B cell (primary cell): ENCODE data around the gene MBNL1. TPM values are rescaled to one million over a fixed set of nuclear protein-coding genes. Genes with fewer than 3 reads are reported as not detected.

Source experiments
- ATAC-seq: fragments of 200-7000 bp; cut with Tn5 transposase; one replicate; pipeline ENCODE4 v1.10.0; 2021; ENCODE audit warnings: low read depth, mild to moderate bottlenecking, moderate number of reproducible peaks, moderate library complexity
- CTCF ChIA-PET: fragments of 350-600 bp; sonication (Branson Sonifier 250); formaldehyde crosslinking; loops from one replicate; lab custom pipeline; 2021; ENCODE audit warnings: antibody characterized with exemption, inconsistent platforms; lab: Charles Lee
- POLR2A ChIA-PET: fragments of 350-600 bp; sonication (Branson Sonifier 250); formaldehyde crosslinking; loops from one replicate; lab custom pipeline; 2021; ENCODE audit warnings: antibody characterized with exemption; lab: Charles Lee
- DNase-seq: peaks from one replicate; pipeline ENCODE4 v3.0.0; 2013
- H2AFZ ChIP-seq: 2 replicates; pipeline ENCODE4 v1.6.1; 2012; ENCODE audit warnings: mild to moderate bottlenecking, low read depth, low read length; ENCODE audit not compliant: insufficient read depth, poor library complexity, severe bottlenecking
- H3K27ac ChIP-seq, 2 donors: 1 replicate in 1 of 2; 2 replicates in 1 of 2; pipeline ENCODE4 v1.5.1; 2012 to 2013; ENCODE audit warnings: low read length in 2 of 2, mild to moderate bottlenecking in 2 of 2, moderate library complexity in 1 of 2
- H3K27me3 ChIP-seq, 4 experiments: fragments of 200-600 bp in 1 of 4; sonication (generic) in 1 of 4; replicated peaks in 1 of 4; 1 replicate in 2 of 4; 2 replicates in 2 of 4; pipeline versions ENCODE4 v1.6.1 to v1.7.0; 2013 to 2016; ENCODE audit warnings: low read length in 3 of 4, mild to moderate bottlenecking in 2 of 4, mixed read lengths in 1 of 4, moderate library complexity in 1 of 4; ENCODE audit not compliant: insufficient read depth in 4 of 4, control insufficient read depth in 3 of 4; ENCODE audit errors: control extremely low read depth in 1 of 4
- H3K36me3 ChIP-seq, 2 experiments: replicated peaks in 1 of 2; 1 replicate in 1 of 2; 2 replicates in 1 of 2; pipeline versions ENCODE4 v1.6.1 to v1.7.1; 2013; ENCODE audit warnings: low read length in 1 of 2; ENCODE audit not compliant: insufficient read depth in 2 of 2, control insufficient read depth in 1 of 2; ENCODE audit errors: control extremely low read depth in 1 of 2, extremely low read depth in 1 of 2
- H3K4me1 ChIP-seq, 2 donors: fragments of 200-600 bp in 1 of 2; sonication (generic) in 1 of 2; 1 replicate in 1 of 2; 2 replicates in 1 of 2; pipeline versions ENCODE4 v1.5.1 to v1.6.1; 2013 to 2017; ENCODE audit warnings: low read length in 2 of 2; ENCODE audit not compliant: control insufficient read depth in 2 of 2, insufficient read depth in 2 of 2
- H3K4me2 ChIP-seq: replicated peaks from 2 replicates; pipeline ENCODE3; 2012; ENCODE audit warnings: mild to moderate bottlenecking, low read depth, low read length; ENCODE audit not compliant: poor library complexity, severe bottlenecking
- H3K4me3 ChIP-seq, 5 experiments: fragments of 200-600 bp in 1 of 5; sonication (generic) in 1 of 5; 1 replicate in 3 of 5; 2 replicates in 2 of 5; pipeline versions ENCODE4 v1.5.1 to v1.7.0; 2011 to 2016; ENCODE audit warnings: low read length in 4 of 5, mild to moderate bottlenecking in 4 of 5, low read depth in 2 of 5, control low read depth in 1 of 5, moderate library complexity in 1 of 5; ENCODE audit not compliant: insufficient read depth in 1 of 5; ENCODE audit errors: control extremely low read depth in 1 of 5, extremely low read depth in 1 of 5
- H3K79me2 ChIP-seq: fragments of 200-600 bp; sonication (generic); one replicate; pipeline ENCODE4 v1.6.0; 2016; ENCODE audit warnings: low read length; ENCODE audit not compliant: control insufficient read depth, insufficient read depth
- H3K9ac ChIP-seq: fragments of 200-600 bp; sonication (generic); 2 replicates; pipeline ENCODE4 v1.6.1; 2017; ENCODE audit warnings: mild to moderate bottlenecking, low read length, moderate library complexity
- H3K9me3 ChIP-seq, 3 donors: one replicate each; pipeline versions ENCODE4 v1.6.1 to v1.7.1; 2013; ENCODE audit warnings: low read length in 2 of 3; ENCODE audit not compliant: control insufficient read depth in 2 of 3, insufficient read depth in 1 of 3; ENCODE audit errors: control extremely low read depth in 1 of 3
- H4K20me1 ChIP-seq: 2 replicates; pipeline ENCODE4 v1.6.0; 2012; ENCODE audit warnings: mild to moderate bottlenecking, low read length; ENCODE audit not compliant: insufficient read depth, control insufficient read depth, poor library complexity, severe bottlenecking
- H3K27ac Mint-ChIP-seq: one replicate; pipeline ENCODE4 v1.8.0; 2021; ENCODE audit warnings: mixed read lengths
- H3K27me3 Mint-ChIP-seq: one replicate; pipeline ENCODE4 v1.8.0; 2021; ENCODE audit warnings: mixed read lengths
- H3K4me1 Mint-ChIP-seq: one replicate; pipeline ENCODE4 v1.8.0; 2021; ENCODE audit warnings: mixed read lengths
- H3K4me3 Mint-ChIP-seq: one replicate; pipeline ENCODE4 v1.8.0; 2021; ENCODE audit warnings: mixed read lengths
- H3K9me3 Mint-ChIP-seq: one replicate; pipeline ENCODE4 v1.8.0; 2022; ENCODE audit warnings: mixed read lengths; ENCODE audit not compliant: insufficient read depth
- CTCF ChIP-seq: fragments of 200-600 bp; IDR thresholded peaks from one replicate; pipeline ENCODE4 v1.8.0; 2022; ENCODE audit warnings: antibody characterized with exemption, mild to moderate bottlenecking
- EZH2 ChIP-seq: IDR thresholded peaks from 2 replicates; pipeline ENCODE4 v1.6.1; 2012; ENCODE audit warnings: borderline replicate concordance, low read depth, mild to moderate bottlenecking, moderate library complexity, low read length; ENCODE audit not compliant: insufficient read depth, poor library complexity, severe bottlenecking
- WGBS: methylation state at CpG from one replicate; pipeline ENCODE4 v1.1.5; 2013; ENCODE audit warnings: missing lambda C conversion rate; ENCODE audit not compliant: insufficient coverage; 5-methylcytosine and 5-hydroxymethylcytosine counted together
- intact Hi-C: fragments of 100-400 bp; cut with micrococcal nuclease; formaldehyde crosslinking; loops from one replicate; pipeline ENCODE4 v1.10.0; 2022
- polyA plus RNA-seq: library from polyadenylated mRNA; depleted of rRNA; stranded (reverse); fragments of >200 nt; gene quantifications from 2 replicates; pipeline ENCODE4 v1.2.3, GENCODE V29; 2012
- total RNA-seq, 2 donors: library from RNA; stranded (reverse); fragments of 120-200 nt in 1 of 2; gene quantifications; 1 replicate in 1 of 2; 2 replicates in 1 of 2; pipeline versions ENCODE4 v1.2.3 to v1.2.4, GENCODE V29; 2013 to 2022

The MBNL1 gene
- total and polyA plus RNA-seq, 2 donors (not counting 1 experiment from before 2014, with no cell fraction given) = 195 to 505 TPM

- Mint-ChIP-seq H3K27me3 (no peaks in the 10 kb centered on the region), H3K4me1 (peaks cover 68% of the 10 kb centered on the region), H3K27ac (peak overlapping the region; percentile 76), H3K4me3 (peak overlapping the region; percentile 44), H3K9me3 (no peaks in the 10 kb centered on the region)
- DNase-seq = no peak
- Histone ChIP-seq H3K9ac (no peak overlapping the region), H3K79me2 (peaks cover 91% of the 10 kb centered on the region), H3K9me3 (peaks cover 0 to 10% (median 0%) of the 10 kb centered on the region in 3 donors), H3K36me3 (peaks cover 0 to 24% of the 10 kb centered on the region in 2 experiments), H4K20me1 (no peaks in the 10 kb centered on the region), H2AFZ (no peak overlapping the region), H3K27ac (peak overlapping the region; percentile 67 to 76), H3K4me2 (peak overlapping the region; percentile 51), H3K4me3 (peak overlapping the region in 1 of 5 experiments; percentile 35), H3K27me3 (no peaks in the 10 kb centered on the region), H3K4me1 (peaks cover 54 to 75% of the 10 kb centered on the region in 2 donors)
- no CpG with 5 or more reads among the region's 4 CpGs for WGBS
- POLR2A ChIA-PET = no interaction called here
- CTCF ChIA-PET = interaction anchor here (1.5 kb wide), 1 partner anchor 66 kb away, joined by 3 read pairs; no protein-coding TSS in a partner anchor
- intact Hi-C loops = loop anchor here (2.0 to 5.0 kb wide), 3 partner anchors 35 to 195 kb away; no protein-coding TSS in a partner anchor
- ATAC-seq = peak; percentile 11
- TF ChIP-seq CTCF = no peak
- TF ChIP-seq EZH2 = no peak
Observed at GRCh38 chr3:152377184-152377570, 108.4 kb downstream of the MBNL1 start.

DNA sequence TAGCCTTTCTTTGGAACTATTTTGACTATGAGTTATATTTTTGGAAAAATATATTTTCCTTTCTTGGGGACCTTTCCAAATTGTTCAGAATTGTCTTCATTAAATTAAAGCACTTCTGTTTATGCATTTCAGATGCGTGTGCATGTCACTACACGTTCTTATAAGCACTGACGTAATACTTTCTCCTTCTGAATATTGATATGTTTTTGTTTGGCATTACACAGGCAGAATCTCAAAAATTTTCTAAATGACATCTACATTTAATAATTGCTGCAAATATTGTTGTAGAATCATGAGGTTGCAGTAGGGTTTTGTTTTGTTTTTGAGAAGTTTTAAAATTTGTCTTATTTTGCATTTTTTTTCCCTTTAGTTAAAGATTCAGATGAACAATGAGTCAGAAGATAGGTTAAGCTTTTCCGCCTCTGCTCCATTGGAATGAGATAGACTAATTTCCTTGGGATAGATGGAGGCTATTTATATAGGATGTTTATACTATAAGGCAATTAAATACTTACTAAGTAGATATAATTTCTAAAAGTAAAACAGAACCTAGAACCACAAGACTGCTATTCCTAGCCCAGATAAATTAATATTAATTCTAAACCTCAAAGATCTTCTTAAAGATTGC, 110.8 kb downstream of the MBNL1 start:
- H3K4me1 Mint-ChIP-seq = peaks cover 72% of the 10 kb centered on the region
- Histone ChIP-seq H3K79me2 (peaks cover 92% of the 10 kb centered on the region), H3K27me3 (no peaks in the 10 kb centered on the region), H3K36me3 (peaks cover 2 to 31% of the 10 kb centered on the region in 2 experiments), H3K27ac (peak overlapping the region in 1 of 2 donors; percentile 59), H3K4me1 (peaks cover 49 to 76% of the 10 kb centered on the region in 2 donors), H3K9me3 (no peaks in the 10 kb centered on the region), H3K4me2 (no peak overlapping the region), H2AFZ (no peak overlapping the region), H3K9ac (no peak overlapping the region), H3K4me3 (no peak overlapping the region), H4K20me1 (peaks cover 10% of the 10 kb centered on the region)
- no peaks in the 10 kb centered on the region for H3K27me3 Mint-ChIP-seq
- no peak overlapping the region for H3K27ac Mint-ChIP-seq
- CTCF ChIA-PET = no interaction called here
- DNase-seq = no peak
- POLR2A ChIA-PET = no interaction called here
- intact Hi-C loops = loop anchor here (2.0 to 5.0 kb wide), 4 partner anchors 17 to 197 kb away; no protein-coding TSS in a partner anchor
- ATAC-seq = no peak
- no peaks in the 10 kb centered on the region for H3K9me3 Mint-ChIP-seq
- WGBS = no CpG with 5 or more reads among the region's 4 CpGs
- TF ChIP-seq EZH2 (no peak), CTCF (no peak)
- no peak overlapping the region for H3K4me3 Mint-ChIP-seq
